ENCODE results near the gene PNP.
A peak's percentile ranks its signal among the peaks of the same experiment; 100 is the strongest.

PNP gene

DNA sequence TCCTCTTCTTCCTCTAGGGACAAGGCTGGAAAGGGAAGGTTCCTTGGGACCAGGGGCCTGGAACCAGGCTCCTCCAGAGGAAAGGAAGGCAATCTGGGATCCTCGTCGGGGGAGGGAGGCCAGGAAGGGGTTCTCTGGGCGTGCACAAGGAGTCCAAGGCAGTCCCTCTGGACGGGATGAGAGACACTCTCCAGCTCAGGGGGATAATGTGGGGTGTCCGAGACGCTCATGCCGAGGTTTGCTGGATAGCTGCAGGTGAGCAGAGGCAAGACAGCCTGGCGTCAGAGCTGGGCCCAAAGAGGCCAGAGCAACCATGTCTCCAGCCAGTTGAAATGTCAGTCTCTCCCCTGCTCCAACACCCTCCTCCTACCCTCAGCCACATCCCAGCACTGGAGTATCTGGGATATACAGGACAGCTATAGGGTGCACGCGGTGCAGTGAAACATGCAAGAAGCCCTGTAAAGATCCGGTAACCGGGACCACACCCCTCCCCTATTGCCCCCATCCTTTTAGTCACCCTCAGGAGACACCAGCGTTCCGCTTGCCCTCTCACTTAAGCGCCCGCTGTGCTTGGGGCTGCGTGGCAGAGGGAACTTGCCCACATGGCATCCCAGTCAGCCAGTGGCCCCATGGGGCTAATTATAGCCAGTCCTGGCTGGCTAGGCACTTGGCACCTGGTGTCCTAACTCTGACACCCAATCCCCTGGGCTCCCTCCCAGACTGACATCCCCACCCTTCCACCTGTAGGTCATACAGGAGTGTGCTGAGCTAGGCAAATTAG is 33.4 kb upstream of the PNP start, which contains the start of gene KLHL33:
Gene KLHL33, minus strand, starts transcription at position 585 of the 781 bp plus-strand sequence. Its CDS starts 355 bp downstream, at position 230.
- Histone ChIP-seq H3K27me3 (no peaks in the 10 kb centered on the region), H3K27ac (peak within 1 kb of the TSS; percentile 60 to 63), H3K4me3 (peak within 1 kb of the TSS; percentile 31 to 43), H3K9me3 (no peaks in the 10 kb centered on the region), H3K4me1 (peaks cover 0 to 14% (median 10%) of the 10 kb centered on the region in 4 donors), H3K36me3 (no peaks in the 10 kb centered on the region)
- DNase-seq, result no peak
- intact Hi-C loops (cut with DNase I; ENCODE audit: low total_unique reads), result no loop called here
- TF ChIP-seq CTCF (IDR thresholded peaks at IDR 0.05), result no peak

DNA sequence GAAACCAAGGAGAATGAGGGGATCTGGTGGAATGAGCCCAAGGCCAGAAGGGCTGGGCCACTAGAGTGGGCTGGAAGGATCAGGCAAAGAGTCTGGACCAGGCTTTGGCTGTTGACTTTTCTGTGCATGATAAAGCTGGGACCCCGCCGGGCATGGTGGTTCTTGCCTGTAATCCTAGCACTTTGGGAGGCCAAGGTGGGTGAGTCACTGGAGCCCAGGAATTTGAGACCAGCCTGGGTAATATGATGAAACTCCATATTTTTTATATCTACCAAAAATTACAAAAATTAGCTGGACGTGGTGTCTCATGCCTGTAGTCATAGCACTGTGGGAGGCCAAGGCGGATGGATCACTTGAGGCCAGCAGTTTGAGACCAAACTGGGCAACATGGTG is 32.8 kb upstream of the PNP start:
- intact Hi-C loops (cut with DNase I; ENCODE audit: low total_unique reads), result no loop called here
- Histone ChIP-seq H3K9me3 (no peaks in the 10 kb centered on the region), H3K27ac (no peak overlapping the region), H3K36me3 (no peaks in the 10 kb centered on the region), H3K4me1 (peaks cover 0 to 14% (median 10%) of the 10 kb centered on the region in 4 donors), H3K27me3 (no peaks in the 10 kb centered on the region), H3K4me3 (no peak overlapping the region)
- no peak for TF ChIP-seq CTCF (IDR thresholded peaks at IDR 0.05)
- peak in 1 of 2 donors; percentile 33 for DNase-seq

DNA sequence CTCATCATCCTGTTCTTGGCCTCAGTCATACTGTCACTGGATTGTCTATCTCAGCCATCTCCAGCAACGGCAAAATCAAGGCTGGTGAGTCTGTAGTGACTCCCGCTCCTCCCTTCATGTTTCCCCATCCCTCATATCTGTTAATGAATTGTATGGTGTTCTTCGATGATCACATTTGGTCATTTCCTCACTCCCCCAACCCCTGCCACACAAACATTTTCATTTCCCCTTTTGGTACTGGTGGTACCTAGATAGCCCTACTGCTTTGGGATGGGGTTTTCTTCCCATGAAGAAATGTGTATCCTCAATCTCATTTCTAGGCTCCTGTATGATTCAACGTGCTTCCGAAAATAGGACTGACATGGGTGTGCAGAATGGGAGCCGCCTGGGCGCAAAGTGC is 30.5 kb upstream of the PNP start:
- Histone ChIP-seq H3K27ac (no peak overlapping the region), H3K9me3 (no peaks in the 10 kb centered on the region), H3K4me3 (no peak overlapping the region), H3K27me3 (no peaks in the 10 kb centered on the region), H3K4me1 (peaks cover 0 to 14% (median 10%) of the 10 kb centered on the region in 4 donors), H3K36me3 (no peaks in the 10 kb centered on the region)
- TF ChIP-seq CTCF (IDR thresholded peaks at IDR 0.05), result no peak
- DNase-seq, result no peak
- intact Hi-C loops (cut with DNase I; ENCODE audit: low total_unique reads), result no loop called here

- Histone ChIP-seq H3K27ac (no peak overlapping the region), H3K36me3 (no peaks in the 10 kb centered on the region), H3K4me1 (peaks cover 0 to 2% (median under 1%) of the 10 kb centered on the region in 4 donors), H3K9me3 (no peaks in the 10 kb centered on the region), H3K4me3 (no peak overlapping the region), H3K27me3 (no peaks in the 10 kb centered on the region)
- no peak for TF ChIP-seq CTCF (IDR thresholded peaks at IDR 0.05)
- no peak for DNase-seq
- intact Hi-C loops (cut with DNase I; ENCODE audit: low total_unique reads), result no loop called here
These were observed 28.7 kb upstream of the PNP start for GRCh38 chr14:20440465-20440864.

GRCh38 chr14:20440882-20441281 is 28.3 kb upstream of the PNP start:
- no peaks in the 10 kb centered on the region for H3K9me3 ChIP-seq
- H3K27me3 ChIP-seq, result no peaks in the 10 kb centered on the region
- no peaks in the 10 kb centered on the region for H3K4me1 ChIP-seq
- no peak overlapping the region for H3K4me3 ChIP-seq
- peaks cover under 1 to 3% (median 2%) of the 10 kb centered on the region in 3 donors for H3K36me3 ChIP-seq
- intact Hi-C loops (cut with DNase I; ENCODE audit: low total_unique reads), result no loop called here
- no peak for TF ChIP-seq CTCF (IDR thresholded peaks at IDR 0.05)
- H3K27ac ChIP-seq, result no peak overlapping the region
- DNase-seq, result no peak
